Ishikawa (cell line): ENCODE results near the gene KAT8.

Experiments
- CEBPB ChIP-seq: IDR thresholded peaks from 2 replicates; pipeline ENCODE4 v1.6.1; 2012
- CREB1 ChIP-seq: IDR thresholded peaks from 2 replicates; pipeline ENCODE4 v1.6.1; 2012; ENCODE audit warnings: low read depth
- EGR1 ChIP-seq: IDR thresholded peaks from 2 replicates; pipeline ENCODE4 v1.6.1; 2012
- EP300 ChIP-seq: IDR thresholded peaks from 2 replicates; pipeline ENCODE4 v1.6.1; 2012; ENCODE audit warnings: borderline replicate concordance
- FOXM1 ChIP-seq: IDR thresholded peaks from 2 replicates; pipeline ENCODE4 v1.6.1; 2012; ENCODE audit warnings: low read depth, borderline replicate concordance
- MAX ChIP-seq: IDR thresholded peaks from 2 replicates; pipeline ENCODE4 v1.6.1; 2012
- NFIC ChIP-seq: IDR thresholded peaks from 2 replicates; pipeline ENCODE4 v1.6.1; 2012
- RAD21 ChIP-seq: IDR thresholded peaks from 2 replicates; pipeline ENCODE4 v1.6.1; 2012; ENCODE audit warnings: low read depth
- REST ChIP-seq: IDR thresholded peaks from 2 replicates; pipeline ENCODE4 v1.6.1; 2012; ENCODE audit warnings: low read depth, mild to moderate bottlenecking
- TAF1 ChIP-seq: IDR thresholded peaks from 2 replicates; pipeline ENCODE4 v1.6.1; 2012; ENCODE audit warnings: low read depth, mild to moderate bottlenecking
- TCF12 ChIP-seq: IDR thresholded peaks from 2 replicates; pipeline ENCODE4 v1.6.1; 2012; ENCODE audit warnings: low read depth
- TEAD4 ChIP-seq: IDR thresholded peaks from 2 replicates; pipeline ENCODE4 v1.6.1; 2012
- USF1 ChIP-seq: IDR thresholded peaks from 2 replicates; pipeline ENCODE4 v1.6.1; 2012
- YY1 ChIP-seq: IDR thresholded peaks from 2 replicates; pipeline ENCODE4 v1.6.1; 2012; ENCODE audit warnings: low read depth
- ZBTB7A ChIP-seq: IDR thresholded peaks from 2 replicates; pipeline ENCODE4 v1.6.1; 2012; ENCODE audit warnings: low read depth

Gene KAT8

GRCh38 chr16:31131416-31131815, 14.0 kb downstream of the KAT8 start:
- TF ChIP-seq TAF1 = 0 out of 2 replicates have a peak, but pooled peaks have one; percentile 35
- no peak for TF ChIP-seq REST

- TF ChIP-seq RAD21 (no peak), CEBPB (no peak), ZBTB7A (no peak), CREB1 (no peak), EGR1 (no peak), USF1 (no peak)
Measured at GRCh38 chr16:31131841-31132271, 14.4 kb downstream of the KAT8 start.

- no peak for TF ChIP-seq YY1
- TF ChIP-seq USF1 = no peak
- TF ChIP-seq CEBPB = no peak
- TF ChIP-seq EGR1 = no peak
- no peak for TF ChIP-seq NFIC
Measured at GRCh38 chr16:31132303-31132979, 15.0 kb downstream of the KAT8 start.

- TF ChIP-seq TCF12 (no peak), EGR1 (no peak), TAF1 (no peak), REST (no peak), RAD21 (no peak), ZBTB7A (no peak)
Measured at GRCh38 chr16:31133046-31133501, 15.6 kb downstream of the KAT8 start.

- TF ChIP-seq YY1 (no peak), CEBPB (no peak), EP300 (no peak), TEAD4 (no peak), RAD21 (no peak), EGR1 (no peak), TAF1 (no peak), USF1 (no peak), NFIC (no peak), CREB1 (no peak), REST (no peak), FOXM1 (no peak), MAX (no peak), ZBTB7A (no peak), TCF12 (no peak)
Measured at GRCh38 chr16:31134091-31134571, 16.7 kb downstream of the KAT8 start.
